B cell (primary cell): Measurements from ENCODE around the gene PFKP. TPM values are rescaled to one million over a fixed set of nuclear protein-coding genes. Genes with fewer than 3 reads are reported as not detected.

ENCODE experiments used
- ATAC-seq: fragments of 200-7000 bp; cut with Tn5 transposase; one replicate; pipeline ENCODE4 v1.10.0; 2021; ENCODE audit warnings: low read depth, mild to moderate bottlenecking, moderate number of reproducible peaks, moderate library complexity
- CTCF ChIA-PET: fragments of 350-600 bp; sonication (Branson Sonifier 250); formaldehyde crosslinking; loops from one replicate; lab custom pipeline; 2021; ENCODE audit warnings: antibody characterized with exemption, inconsistent platforms; lab: Charles Lee
- POLR2A ChIA-PET: fragments of 350-600 bp; sonication (Branson Sonifier 250); formaldehyde crosslinking; loops from one replicate; lab custom pipeline; 2021; ENCODE audit warnings: antibody characterized with exemption; lab: Charles Lee
- DNase-seq: peaks from one replicate; pipeline ENCODE4 v3.0.0; 2013
- H2AFZ ChIP-seq: 2 replicates; pipeline ENCODE4 v1.6.1; 2012; ENCODE audit warnings: mild to moderate bottlenecking, low read depth, low read length; ENCODE audit not compliant: insufficient read depth, poor library complexity, severe bottlenecking
- H3K27ac ChIP-seq, 2 donors: 1 replicate in 1 of 2; 2 replicates in 1 of 2; pipeline ENCODE4 v1.5.1; 2012 to 2013; ENCODE audit warnings: low read length in 2 of 2, mild to moderate bottlenecking in 2 of 2, moderate library complexity in 1 of 2
- H3K27me3 ChIP-seq, 4 experiments: fragments of 200-600 bp in 1 of 4; sonication (generic) in 1 of 4; replicated peaks in 1 of 4; 1 replicate in 2 of 4; 2 replicates in 2 of 4; pipeline versions ENCODE4 v1.6.1 to v1.7.0; 2013 to 2016; ENCODE audit warnings: low read length in 3 of 4, mild to moderate bottlenecking in 2 of 4, mixed read lengths in 1 of 4, moderate library complexity in 1 of 4; ENCODE audit not compliant: insufficient read depth in 4 of 4, control insufficient read depth in 3 of 4; ENCODE audit errors: control extremely low read depth in 1 of 4
- H3K36me3 ChIP-seq, 2 experiments: replicated peaks in 1 of 2; 1 replicate in 1 of 2; 2 replicates in 1 of 2; pipeline versions ENCODE4 v1.6.1 to v1.7.1; 2013; ENCODE audit warnings: low read length in 1 of 2; ENCODE audit not compliant: insufficient read depth in 2 of 2, control insufficient read depth in 1 of 2; ENCODE audit errors: control extremely low read depth in 1 of 2, extremely low read depth in 1 of 2
- H3K4me1 ChIP-seq, 2 donors: fragments of 200-600 bp in 1 of 2; sonication (generic) in 1 of 2; 1 replicate in 1 of 2; 2 replicates in 1 of 2; pipeline versions ENCODE4 v1.5.1 to v1.6.1; 2013 to 2017; ENCODE audit warnings: low read length in 2 of 2; ENCODE audit not compliant: control insufficient read depth in 2 of 2, insufficient read depth in 2 of 2
- H3K4me2 ChIP-seq: replicated peaks from 2 replicates; pipeline ENCODE3; 2012; ENCODE audit warnings: mild to moderate bottlenecking, low read depth, low read length; ENCODE audit not compliant: poor library complexity, severe bottlenecking
- H3K4me3 ChIP-seq, 5 experiments: fragments of 200-600 bp in 1 of 5; sonication (generic) in 1 of 5; 1 replicate in 3 of 5; 2 replicates in 2 of 5; pipeline versions ENCODE4 v1.5.1 to v1.7.0; 2011 to 2016; ENCODE audit warnings: low read length in 4 of 5, mild to moderate bottlenecking in 4 of 5, low read depth in 2 of 5, control low read depth in 1 of 5, moderate library complexity in 1 of 5; ENCODE audit not compliant: insufficient read depth in 1 of 5; ENCODE audit errors: control extremely low read depth in 1 of 5, extremely low read depth in 1 of 5
- H3K79me2 ChIP-seq: fragments of 200-600 bp; sonication (generic); one replicate; pipeline ENCODE4 v1.6.0; 2016; ENCODE audit warnings: low read length; ENCODE audit not compliant: control insufficient read depth, insufficient read depth
- H3K9ac ChIP-seq: fragments of 200-600 bp; sonication (generic); 2 replicates; pipeline ENCODE4 v1.6.1; 2017; ENCODE audit warnings: mild to moderate bottlenecking, low read length, moderate library complexity
- H3K9me3 ChIP-seq, 3 donors: one replicate each; pipeline versions ENCODE4 v1.6.1 to v1.7.1; 2013; ENCODE audit warnings: low read length in 2 of 3; ENCODE audit not compliant: control insufficient read depth in 2 of 3, insufficient read depth in 1 of 3; ENCODE audit errors: control extremely low read depth in 1 of 3
- H4K20me1 ChIP-seq: 2 replicates; pipeline ENCODE4 v1.6.0; 2012; ENCODE audit warnings: mild to moderate bottlenecking, low read length; ENCODE audit not compliant: insufficient read depth, control insufficient read depth, poor library complexity, severe bottlenecking
- H3K27ac Mint-ChIP-seq: one replicate; pipeline ENCODE4 v1.8.0; 2021; ENCODE audit warnings: mixed read lengths
- H3K27me3 Mint-ChIP-seq: one replicate; pipeline ENCODE4 v1.8.0; 2021; ENCODE audit warnings: mixed read lengths
- H3K4me1 Mint-ChIP-seq: one replicate; pipeline ENCODE4 v1.8.0; 2021; ENCODE audit warnings: mixed read lengths
- H3K4me3 Mint-ChIP-seq: one replicate; pipeline ENCODE4 v1.8.0; 2021; ENCODE audit warnings: mixed read lengths
- H3K9me3 Mint-ChIP-seq: one replicate; pipeline ENCODE4 v1.8.0; 2022; ENCODE audit warnings: mixed read lengths; ENCODE audit not compliant: insufficient read depth
- EZH2 ChIP-seq: IDR thresholded peaks from 2 replicates; pipeline ENCODE4 v1.6.1; 2012; ENCODE audit warnings: borderline replicate concordance, low read depth, mild to moderate bottlenecking, moderate library complexity, low read length; ENCODE audit not compliant: insufficient read depth, poor library complexity, severe bottlenecking
- WGBS: methylation state at CpG from one replicate; pipeline ENCODE4 v1.1.5; 2013; ENCODE audit warnings: missing lambda C conversion rate; ENCODE audit not compliant: insufficient coverage; 5-methylcytosine and 5-hydroxymethylcytosine counted together
- intact Hi-C: fragments of 100-400 bp; cut with micrococcal nuclease; formaldehyde crosslinking; loops from one replicate; pipeline ENCODE4 v1.10.0; 2022
- polyA plus RNA-seq: library from polyadenylated mRNA; depleted of rRNA; stranded (reverse); fragments of >200 nt; gene quantifications from 2 replicates; pipeline ENCODE4 v1.2.3, GENCODE V29; 2012
- total RNA-seq, 2 donors: library from RNA; stranded (reverse); fragments of 120-200 nt in 1 of 2; gene quantifications; 1 replicate in 1 of 2; 2 replicates in 1 of 2; pipeline versions ENCODE4 v1.2.3 to v1.2.4, GENCODE V29; 2013 to 2022
- TF ChIP-seq, protein P1 (sequence below): fragments of 200-600 bp; IDR thresholded peaks from one replicate; pipeline ENCODE4 v1.8.0; 2022; ENCODE audit warnings: antibody characterized with exemption, mild to moderate bottlenecking

PFKP gene
- total and polyA plus RNA-seq, 2 donors (not counting 1 experiment from before 2014, with no cell fraction given): 41.4 to 54.3 TPM

DNA sequence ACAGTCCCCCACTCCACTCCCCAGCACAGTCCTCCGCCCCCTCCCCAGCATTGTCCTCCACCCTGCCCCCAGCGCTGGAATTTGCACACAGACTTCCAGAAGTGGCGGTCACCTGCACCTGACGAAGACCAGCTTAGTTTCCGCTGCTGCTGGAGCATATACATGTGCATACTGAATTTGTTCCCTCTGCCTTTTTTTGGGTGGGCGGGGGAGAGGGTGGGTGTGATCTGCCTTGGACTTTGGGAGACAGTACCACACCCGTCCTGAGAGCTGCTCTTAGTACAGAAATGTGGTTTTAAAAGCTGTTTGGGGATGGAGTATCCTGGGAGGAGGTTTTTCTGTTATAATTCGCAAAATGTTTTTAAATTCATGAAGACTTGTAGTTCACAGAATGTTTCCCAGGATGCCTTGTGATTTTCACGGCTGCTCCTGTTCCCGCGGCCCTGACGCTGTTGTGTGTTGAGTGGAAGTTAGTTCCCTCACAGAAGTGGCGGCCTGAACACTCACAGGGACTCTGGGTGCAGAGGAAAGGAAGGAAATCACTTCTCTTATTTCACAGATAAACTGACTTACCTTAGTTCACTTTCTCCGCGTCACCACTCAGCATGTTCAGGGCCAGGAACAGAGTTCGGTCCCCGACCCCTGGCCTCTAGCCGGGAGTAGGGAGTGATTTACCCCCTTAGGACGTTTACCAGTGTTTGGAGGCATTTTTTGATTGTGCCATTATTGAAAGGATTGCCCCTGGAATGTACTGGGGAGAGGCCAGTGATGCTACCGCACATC lies 18.6 kb downstream of the PFKP start:
- Mint-ChIP-seq H3K4me3 (no peak overlapping the region), H3K27ac (peak overlapping the region; percentile 15), H3K4me1 (no peaks in the 10 kb centered on the region), H3K27me3 (no peaks in the 10 kb centered on the region), H3K9me3 (no peaks in the 10 kb centered on the region)
- no peaks in the 10 kb centered on the region for H3K27me3 ChIP-seq
- H3K36me3 ChIP-seq: peaks cover 0 to 29% of the 10 kb centered on the region in 2 experiments
- H3K4me3 ChIP-seq: no peak overlapping the region
- POLR2A ChIA-PET: interaction anchor here (0.6 kb wide), 1 partner anchor 1569 kb away, joined by 3 read pairs; no protein-coding TSS in a partner anchor
- DNase-seq (no peak), ATAC-seq (no peak)
- H3K27ac ChIP-seq: no peak overlapping the region
- 76% methylated on average over 16 of the region's 20 CpGs for WGBS
- H3K9ac ChIP-seq: no peak overlapping the region
- no peaks in the 10 kb centered on the region for H3K4me1 ChIP-seq
- no peak for TF ChIP-seq EZH2
- TF ChIP-seq, protein P1, sequence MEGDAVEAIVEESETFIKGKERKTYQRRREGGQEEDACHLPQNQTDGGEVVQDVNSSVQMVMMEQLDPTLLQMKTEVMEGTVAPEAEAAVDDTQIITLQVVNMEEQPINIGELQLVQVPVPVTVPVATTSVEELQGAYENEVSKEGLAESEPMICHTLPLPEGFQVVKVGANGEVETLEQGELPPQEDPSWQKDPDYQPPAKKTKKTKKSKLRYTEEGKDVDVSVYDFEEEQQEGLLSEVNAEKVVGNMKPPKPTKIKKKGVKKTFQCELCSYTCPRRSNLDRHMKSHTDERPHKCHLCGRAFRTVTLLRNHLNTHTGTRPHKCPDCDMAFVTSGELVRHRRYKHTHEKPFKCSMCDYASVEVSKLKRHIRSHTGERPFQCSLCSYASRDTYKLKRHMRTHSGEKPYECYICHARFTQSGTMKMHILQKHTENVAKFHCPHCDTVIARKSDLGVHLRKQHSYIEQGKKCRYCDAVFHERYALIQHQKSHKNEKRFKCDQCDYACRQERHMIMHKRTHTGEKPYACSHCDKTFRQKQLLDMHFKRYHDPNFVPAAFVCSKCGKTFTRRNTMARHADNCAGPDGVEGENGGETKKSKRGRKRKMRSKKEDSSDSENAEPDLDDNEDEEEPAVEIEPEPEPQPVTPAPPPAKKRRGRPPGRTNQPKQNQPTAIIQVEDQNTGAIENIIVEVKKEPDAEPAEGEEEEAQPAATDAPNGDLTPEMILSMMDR: no peak
- H4K20me1 ChIP-seq: peaks cover 18% of the 10 kb centered on the region
- peaks cover 52% of the 10 kb centered on the region for H3K79me2 ChIP-seq
- intact Hi-C loops: no loop called here
- no peak overlapping the region for H3K4me2 ChIP-seq
- H2AFZ ChIP-seq: no peak overlapping the region
- H3K9me3 ChIP-seq: no peaks in the 10 kb centered on the region
- CTCF ChIA-PET: no interaction called here

DNA sequence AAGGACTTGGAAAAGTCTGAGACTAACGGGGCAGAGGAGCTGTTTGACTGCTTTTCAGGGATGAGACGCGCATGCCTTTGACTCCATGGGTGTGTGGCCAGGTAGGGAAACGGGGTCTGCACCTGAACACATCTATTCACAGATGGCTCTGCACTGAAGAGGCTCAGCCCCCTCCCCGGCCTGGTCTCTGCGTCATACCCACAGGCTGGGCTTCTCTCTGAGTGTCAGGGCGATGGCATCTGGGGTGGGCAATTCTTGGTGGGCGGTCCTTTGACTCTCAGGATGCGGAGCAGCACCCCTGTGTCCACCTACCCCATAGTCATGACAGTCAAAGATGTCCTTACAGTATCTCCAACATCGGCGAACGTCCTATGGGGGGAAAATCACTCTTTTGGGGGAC lies 23.0 kb downstream of the PFKP start:
- 96% methylated on average over 7 of the region's 12 CpGs for WGBS
- peaks cover 0 to 17% of the 10 kb centered on the region in 2 experiments for H3K36me3 ChIP-seq
- no peak overlapping the region for H3K9ac ChIP-seq
- intact Hi-C loops: no loop called here
- no peaks in the 10 kb centered on the region for H3K9me3 ChIP-seq
- POLR2A ChIA-PET: no interaction called here
- CTCF ChIA-PET: no interaction called here
- H3K4me1 ChIP-seq: no peaks in the 10 kb centered on the region
- Mint-ChIP-seq H3K9me3 (no peaks in the 10 kb centered on the region), H3K27me3 (no peaks in the 10 kb centered on the region), H3K27ac (no peak overlapping the region), H3K4me3 (no peak overlapping the region), H3K4me1 (peaks cover 13% of the 10 kb centered on the region)
- DNase-seq: no peak
- no peak overlapping the region for H3K27ac ChIP-seq
- H4K20me1 ChIP-seq: peaks cover 30% of the 10 kb centered on the region
- no peaks in the 10 kb centered on the region for H3K27me3 ChIP-seq
- TF ChIP-seq, protein P1: no peak
- no peak for TF ChIP-seq EZH2
- H2AFZ ChIP-seq: no peak overlapping the region
- ATAC-seq: no peak
- H3K79me2 ChIP-seq: peaks cover 68% of the 10 kb centered on the region
- no peak overlapping the region for H3K4me3 ChIP-seq
- no peak overlapping the region for H3K4me2 ChIP-seq
